Measurements from ENCODE around the gene NOTO. TPM values are rescaled to one million over a fixed set of nuclear protein-coding genes. Genes with fewer than 3 reads are reported as not detected.

Gene NOTO
- total RNA-seq, 1 donor from 2014 or later, result not detected

DNA sequence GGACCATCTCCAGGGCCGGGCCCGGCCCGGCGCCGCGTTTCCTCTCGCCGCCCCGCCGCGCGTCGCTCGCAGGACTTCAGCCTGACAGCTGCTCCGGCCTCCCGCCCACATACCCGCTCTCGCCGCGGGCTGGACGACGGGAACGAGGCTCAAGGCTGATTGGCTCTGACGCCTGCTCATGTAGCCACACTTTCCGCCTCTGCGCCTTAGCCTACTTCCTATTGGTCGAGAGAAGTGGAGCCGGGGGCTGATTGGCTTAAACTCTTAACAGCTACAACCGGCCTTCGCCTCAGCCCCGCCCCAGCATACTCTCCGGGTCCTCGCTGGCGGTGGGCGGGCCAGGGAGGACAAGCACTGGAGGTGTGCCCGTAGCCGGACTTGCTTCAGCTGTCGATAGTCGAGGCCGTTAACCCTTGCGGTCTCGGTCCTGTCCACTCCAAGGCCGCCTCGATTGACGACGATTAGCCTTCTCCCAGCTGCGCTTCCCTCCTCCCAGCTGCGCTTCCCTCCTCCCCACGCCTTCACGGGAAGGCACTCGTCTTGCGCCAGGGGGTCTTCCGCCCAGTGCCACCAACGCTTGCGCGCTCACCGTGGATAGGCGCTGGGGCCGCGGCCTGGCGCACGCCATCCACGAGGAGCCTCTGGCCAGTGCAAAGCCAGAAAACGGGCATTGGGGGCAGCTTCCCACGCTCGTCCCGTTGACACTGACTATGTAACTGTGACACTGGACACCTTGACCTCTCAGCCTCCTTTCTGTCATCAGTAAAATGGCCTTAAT lies 31.0 kb downstream of the NOTO start, which contains the start of gene PRADC1:
Gene PRADC1, minus strand, starts transcription at position 86 of the 778 bp plus-strand sequence. Its CDS starts 79 bp downstream, at position 7.
- intact Hi-C loops (cut with micrococcal nuclease), result loop anchor here (1.0 to 10.0 kb wide), 5 partner anchors 19 to 409 kb away; partner anchors contain the start of genes EXOC6B, FBXO41, SFXN5 and SMYD5

DNA sequence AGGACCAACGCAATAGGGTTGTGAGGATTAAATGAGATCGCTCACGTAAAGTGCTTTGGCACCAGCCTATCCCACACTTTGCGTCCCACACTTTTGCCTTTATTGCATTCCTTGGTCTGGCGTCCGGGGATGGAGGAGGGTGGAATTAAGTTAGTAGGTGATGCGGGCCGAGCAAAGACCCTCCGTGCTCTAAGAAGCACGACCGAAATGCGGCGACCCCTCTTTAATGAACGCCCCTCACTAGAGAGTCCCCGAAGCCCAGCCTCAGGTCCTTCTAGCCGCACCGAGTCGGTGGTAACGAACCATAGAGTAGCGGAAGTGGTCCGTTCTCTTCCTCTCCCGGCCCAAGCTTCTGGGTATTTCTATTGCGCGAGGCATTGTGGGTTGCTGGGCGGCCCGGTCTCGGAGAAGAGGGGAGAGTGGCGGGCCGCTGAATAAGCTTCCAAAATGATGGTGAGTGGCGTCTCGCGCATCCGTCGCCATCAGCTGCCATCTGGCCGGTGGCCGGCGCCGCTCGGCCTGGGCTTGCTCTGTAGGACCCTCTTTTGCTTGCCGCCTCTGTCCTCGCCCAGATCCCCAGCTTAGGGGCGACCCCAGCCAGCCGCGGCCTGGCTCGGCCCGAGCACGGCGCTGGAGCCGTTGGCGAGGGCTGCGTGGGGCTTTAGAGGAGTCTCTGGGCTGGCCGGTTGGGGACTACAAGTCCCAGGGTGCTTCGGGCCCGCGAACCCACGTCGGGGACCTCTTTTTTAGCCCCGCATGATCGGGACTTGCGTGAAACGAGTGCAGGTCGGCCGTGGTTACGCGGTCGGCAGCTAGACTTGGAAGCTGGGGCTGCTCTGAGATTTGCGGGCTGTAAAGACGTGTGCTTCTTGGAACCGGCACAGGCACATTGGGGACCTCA lies 31.8 kb downstream of the NOTO start, which contains the start of gene CCT7:
Gene CCT7, plus strand, starts transcription at position 377 of the 901 bp plus-strand sequence. Its CDS starts 71 bp downstream, at position 448.
- intact Hi-C loops (cut with micrococcal nuclease), result loop anchor here (1.0 to 10.0 kb wide), 10 partner anchors 20 to 1221 kb away; partner anchors contain the start of genes EGR4, EXOC6B, FBXO41 and INO80B

DNA sequence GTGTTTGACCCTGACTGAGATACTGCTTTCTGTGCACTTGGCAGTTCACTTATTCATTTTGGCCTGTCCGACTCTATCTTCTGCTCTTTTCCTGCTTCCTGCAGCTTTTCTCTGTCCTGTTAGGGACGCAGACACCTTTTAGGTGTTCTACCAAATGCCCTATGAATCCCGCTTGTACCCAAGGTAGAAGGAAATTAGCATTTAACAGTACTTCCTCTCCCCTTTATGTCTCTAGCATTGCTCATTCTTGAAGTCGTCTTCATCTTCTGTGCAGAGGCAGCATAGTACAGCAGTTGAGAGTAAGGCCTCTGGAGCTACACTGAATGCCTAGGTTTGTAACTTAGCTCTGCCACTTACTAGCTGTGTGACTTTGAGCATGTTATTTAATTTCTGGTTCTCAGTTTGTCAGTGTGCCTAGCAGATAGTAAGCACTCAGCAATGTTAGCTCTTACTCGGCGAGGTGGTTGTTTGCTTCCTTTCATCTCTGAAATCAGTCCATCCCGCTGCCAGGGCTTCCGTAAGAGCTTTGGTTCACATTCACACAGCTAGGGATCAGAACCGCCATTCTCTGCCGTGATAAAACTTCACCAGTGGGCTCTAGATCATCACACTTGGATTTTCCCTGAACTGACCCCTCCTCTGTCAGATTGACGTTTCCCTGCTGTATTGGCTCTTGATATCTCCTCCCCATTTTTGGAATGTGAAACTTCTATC lies 33.1 kb downstream of the NOTO start:
- intact Hi-C loops (cut with micrococcal nuclease), result loop anchor here (2.0 to 10.0 kb wide), 3 partner anchors 411 to 1219 kb away; partner anchors contain the start of genes EXOC6B, INO80B and TPRKB

DNA sequence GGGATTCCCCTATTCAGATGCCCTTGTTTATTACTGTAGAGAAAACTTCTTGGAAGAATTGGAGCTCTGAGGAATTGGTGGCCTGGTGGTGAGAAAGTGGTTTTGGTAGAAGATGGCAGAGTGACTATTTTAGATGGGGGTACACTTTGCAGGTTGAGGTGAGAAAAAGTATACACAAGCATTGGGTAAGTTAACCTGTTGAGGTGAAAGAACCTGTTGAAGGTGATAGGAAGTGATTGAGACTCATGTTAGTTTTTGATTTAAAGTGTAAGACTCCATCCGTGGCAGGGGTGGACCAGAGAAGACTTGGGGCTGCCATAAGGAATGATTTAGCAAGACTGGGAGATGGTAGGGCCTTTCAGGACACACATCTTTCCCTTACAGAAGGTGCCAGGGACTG lies 34.8 kb downstream of the NOTO start:
- intact Hi-C loops (cut with micrococcal nuclease), result loop anchor here (10.0 kb wide), 1 partner anchor 412 kb away; the partner anchor contains the start of gene EXOC6B

DNA sequence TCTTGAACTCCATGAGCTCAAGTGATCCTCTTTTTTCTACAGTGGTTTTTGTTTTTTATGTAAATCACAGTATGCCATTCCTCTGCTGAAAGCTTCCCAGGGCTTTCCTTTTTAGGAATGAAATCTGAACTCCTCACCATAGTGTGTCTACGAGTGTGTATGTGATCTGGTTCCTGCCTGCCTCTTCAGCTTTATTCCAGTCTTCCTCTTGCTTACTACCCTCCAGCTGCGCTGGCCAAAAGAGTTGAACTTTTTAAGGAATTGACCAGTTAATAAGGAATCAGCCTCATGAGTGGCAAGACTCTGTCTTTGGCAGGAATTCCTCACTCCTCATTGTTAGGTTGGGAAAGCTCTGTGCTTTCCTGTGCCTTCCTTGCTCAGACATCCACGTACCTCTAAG lies 35.8 kb downstream of the NOTO start:
- intact Hi-C loops (cut with micrococcal nuclease), result loop anchor here (10.0 kb wide), 1 partner anchor 413 kb away; the partner anchor contains the start of gene EXOC6B

DNA sequence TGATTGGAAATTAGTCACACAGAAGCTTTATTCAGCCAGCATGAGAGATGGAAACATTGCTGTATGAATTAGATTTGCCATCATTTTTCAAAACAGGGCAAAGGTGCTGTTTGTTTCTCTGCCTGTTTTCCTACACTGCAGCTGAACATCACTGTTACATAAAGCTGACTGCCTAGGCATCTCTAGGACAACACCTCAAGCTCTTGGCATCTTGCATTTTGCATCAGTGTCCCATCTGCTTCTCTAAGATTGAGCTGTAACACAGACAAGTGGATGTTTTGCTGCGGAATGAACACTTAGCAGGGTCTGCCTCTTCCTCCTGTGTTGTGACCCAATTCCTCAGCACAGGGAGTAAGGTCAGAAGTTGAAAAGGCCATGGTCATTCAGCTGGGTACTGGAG lies 36.6 kb downstream of the NOTO start:
- intact Hi-C loops (cut with micrococcal nuclease), result loop anchor here (10.0 kb wide), 1 partner anchor 414 kb away; the partner anchor contains the start of gene EXOC6B

DNA sequence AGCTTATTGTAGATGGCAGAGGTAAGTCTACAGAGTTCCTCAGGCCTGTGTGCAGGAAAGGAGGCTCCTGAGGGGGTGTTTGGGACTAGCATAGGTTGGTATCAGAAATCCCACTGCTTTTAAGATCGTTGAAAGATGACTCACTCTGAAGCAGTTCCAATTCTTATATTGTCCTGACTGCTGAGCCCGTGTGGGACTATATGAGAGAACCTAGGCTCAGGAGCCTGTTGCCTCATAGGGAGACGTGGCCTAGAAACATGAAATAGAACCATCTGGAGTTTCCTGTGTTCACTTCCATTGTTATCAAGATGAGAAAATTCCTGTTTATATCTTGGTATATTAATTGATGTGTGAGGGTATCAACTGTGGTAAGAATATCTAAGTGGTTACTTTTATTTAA lies 37.4 kb downstream of the NOTO start:
- intact Hi-C loops (cut with micrococcal nuclease), result loop anchor here (10.0 kb wide), 1 partner anchor 415 kb away; the partner anchor contains the start of gene EXOC6B

DNA sequence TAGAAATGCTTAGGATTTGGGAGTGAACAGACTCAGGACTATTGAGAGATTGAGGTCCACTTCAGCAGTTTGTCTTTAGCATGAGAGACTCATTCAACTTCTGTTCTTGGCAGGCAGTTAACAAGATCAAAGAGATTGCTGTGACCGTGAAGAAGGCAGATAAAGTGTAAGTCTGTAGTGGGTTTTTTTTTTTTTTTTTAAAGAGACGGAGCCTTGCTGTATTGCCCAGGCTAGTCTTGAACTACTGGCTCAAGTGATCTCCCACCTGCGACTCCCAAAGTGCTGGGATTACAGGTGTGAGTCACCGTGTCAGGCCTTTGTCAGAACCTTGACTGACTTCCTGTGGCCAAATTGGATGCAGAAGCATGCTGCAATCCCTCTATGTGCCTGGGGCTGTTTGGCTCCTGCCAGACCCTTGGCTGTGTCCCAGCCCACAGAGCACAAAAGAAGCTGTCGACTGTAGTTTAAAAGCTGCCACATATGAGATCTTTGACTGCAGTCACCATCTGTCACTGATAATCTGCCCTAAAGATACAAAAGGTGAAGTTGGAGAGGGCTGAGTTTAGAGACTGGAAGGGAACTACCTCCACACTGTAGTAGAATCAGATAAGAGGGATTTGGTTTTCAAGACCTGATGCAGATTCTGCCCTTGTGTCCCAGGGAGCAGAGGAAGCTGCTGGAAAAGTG lies 41.7 kb downstream of the NOTO start:
- intact Hi-C loops (cut with micrococcal nuclease), result no loop called here

DNA sequence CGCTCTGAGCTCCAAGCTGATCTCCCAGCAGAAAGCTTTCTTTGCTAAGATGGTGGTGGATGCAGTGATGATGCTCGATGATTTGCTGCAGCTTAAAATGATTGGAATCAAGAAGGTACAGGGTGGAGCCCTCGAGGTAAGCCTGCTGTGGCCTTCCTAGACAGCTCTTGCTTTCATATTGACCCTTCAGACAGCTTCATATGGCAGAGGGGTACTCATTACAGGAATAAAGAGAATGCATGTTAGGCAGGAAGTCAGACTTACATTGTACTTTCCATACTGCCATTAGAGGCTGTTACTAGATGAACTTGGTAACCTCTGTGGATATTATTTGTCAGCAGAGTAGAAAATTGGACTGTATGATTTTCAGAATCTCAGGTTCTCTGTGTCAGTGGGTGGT lies 42.2 kb downstream of the NOTO start:
- intact Hi-C loops (cut with micrococcal nuclease), result no loop called here

DNA sequence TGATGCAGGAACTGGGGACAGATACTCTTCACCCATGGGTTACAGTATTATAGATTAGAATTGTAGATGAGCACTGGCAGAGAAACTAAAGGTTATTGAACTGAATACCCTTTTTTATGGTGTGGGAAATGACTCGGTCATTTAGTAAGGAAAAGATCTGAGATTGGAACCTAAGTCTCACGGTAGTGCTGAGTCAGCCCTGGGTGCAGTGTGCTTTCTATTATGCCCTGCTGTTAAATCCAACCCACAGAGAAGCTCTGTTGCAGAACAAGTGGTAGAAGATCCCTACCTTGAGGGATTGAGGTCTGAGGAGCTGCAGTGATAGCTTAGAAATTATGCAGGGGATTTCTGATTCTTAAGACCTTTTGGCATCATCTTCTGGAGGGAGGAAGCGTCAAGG lies 44.5 kb downstream of the NOTO start:
- intact Hi-C loops (cut with micrococcal nuclease), result no loop called here

DNA sequence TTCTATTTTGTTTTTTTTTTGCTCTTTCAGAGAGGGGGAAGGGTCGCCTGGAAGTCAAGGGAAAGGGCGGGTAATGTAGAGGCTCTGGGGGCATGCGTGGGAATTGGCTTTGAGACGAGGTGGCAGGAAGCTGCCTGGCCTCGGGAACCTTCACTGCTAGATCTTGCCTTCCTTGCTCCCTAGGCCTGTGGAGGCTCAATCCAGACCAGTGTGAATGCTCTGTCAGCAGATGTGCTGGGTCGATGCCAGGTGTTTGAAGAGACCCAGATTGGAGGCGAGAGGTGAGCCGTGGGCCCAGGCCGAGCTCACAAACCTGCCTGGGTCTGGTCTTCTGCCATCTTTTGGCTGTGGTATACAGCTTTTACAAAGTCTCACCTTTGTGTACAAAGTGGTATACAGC lies 47.3 kb downstream of the NOTO start:
- intact Hi-C loops (cut with micrococcal nuclease), result no loop called here

DNA sequence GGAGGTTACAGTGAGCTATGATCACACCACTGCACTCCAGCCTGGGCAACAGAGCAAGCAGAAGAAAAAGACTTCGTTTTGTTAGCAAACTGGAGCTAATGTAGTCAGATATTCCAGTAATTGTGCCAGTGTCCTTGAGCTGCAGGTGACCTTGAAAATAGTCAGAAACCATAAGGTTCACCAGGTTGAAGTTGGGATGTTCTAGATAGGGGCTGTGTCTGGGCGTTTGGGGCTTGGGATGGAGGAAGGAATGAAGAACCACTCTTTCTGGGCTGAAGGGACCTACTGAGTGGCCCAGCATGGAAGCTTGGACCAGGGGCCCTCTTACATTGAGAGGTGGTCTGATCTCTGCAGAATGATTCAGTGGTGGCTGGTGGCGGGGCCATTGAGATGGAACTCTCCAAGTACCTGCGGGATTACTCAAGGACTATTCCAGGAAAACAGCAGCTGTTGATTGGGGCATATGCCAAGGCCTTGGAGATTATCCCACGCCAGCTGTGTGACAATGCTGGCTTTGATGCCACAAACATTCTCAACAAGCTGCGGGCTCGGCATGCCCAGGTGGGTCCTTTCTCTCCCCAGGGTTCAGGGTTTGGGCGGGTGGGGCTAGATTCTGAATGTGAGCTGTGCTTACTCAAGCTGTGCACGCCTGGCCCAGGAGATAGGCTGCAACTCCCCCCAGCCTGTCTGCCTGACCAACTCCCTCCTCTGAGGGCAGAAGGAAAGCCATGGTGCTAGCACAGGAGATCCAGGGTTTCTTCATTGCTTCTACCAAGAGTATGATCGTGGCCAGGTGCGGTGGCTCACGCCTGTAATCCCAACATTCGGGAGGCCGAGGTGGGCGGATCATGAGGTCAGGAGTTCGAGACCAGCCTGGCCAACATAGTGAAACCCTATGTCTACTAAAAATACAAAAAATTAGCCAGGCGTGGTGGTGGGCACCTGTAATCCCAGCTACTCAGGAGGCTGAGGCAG lies 48.8 kb downstream of the NOTO start:
- intact Hi-C loops (cut with micrococcal nuclease), result no loop called here

DNA sequence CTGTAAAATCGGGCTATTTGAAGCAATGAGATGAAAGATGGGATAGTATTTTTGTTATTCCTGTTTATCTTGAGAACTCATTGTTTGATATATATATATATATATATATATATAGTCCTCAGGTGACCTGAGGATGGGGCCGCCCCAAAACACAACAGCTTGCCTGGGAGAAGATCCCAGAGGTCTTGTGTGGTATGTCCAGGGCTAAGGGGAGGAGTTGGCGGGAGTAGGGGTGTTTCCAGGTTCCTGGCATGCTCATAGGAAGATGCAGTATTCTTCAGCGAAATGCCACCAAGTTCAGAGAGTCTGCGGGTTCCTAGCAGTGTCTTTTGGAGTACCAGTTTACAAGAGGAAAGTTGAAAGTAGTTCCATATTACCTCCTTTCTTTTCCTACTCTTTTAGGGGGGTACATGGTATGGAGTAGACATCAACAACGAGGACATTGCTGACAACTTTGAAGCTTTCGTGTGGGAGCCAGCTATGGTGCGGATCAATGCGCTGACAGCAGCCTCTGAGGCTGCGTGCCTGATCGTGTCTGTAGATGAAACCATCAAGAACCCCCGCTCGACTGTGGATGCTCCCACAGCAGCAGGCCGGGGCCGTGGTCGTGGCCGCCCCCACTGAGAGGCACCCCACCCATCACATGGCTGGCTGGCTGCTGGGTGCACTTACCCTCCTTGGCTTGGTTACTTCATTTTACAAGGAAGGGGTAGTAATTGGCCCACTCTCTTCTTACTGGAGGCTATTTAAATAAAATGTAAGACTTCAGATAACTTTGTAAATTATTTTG lies 50.1 kb downstream of the NOTO start:
- intact Hi-C loops (cut with micrococcal nuclease), result no loop called here

DNA sequence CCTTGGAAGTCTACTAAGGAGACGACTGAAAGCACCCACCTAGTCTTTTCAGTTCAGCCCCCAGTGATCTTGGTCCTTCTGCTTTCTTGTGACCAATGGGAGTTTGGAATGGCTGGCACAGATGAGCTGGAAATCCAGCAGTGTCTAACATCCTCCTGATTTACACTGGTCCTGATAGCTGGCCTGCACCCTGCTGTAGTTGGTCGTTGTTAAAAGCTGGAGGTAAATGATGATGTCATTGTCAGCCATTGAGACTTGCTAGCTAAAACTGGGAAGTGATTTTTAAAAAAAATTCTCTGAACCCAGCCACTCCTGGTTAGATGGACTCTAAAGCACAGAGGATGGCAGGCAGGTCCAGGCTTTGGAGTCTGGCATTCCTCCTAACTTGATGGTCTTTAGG lies 51.0 kb downstream of the NOTO start:
- intact Hi-C loops (cut with micrococcal nuclease), result no loop called here

DNA sequence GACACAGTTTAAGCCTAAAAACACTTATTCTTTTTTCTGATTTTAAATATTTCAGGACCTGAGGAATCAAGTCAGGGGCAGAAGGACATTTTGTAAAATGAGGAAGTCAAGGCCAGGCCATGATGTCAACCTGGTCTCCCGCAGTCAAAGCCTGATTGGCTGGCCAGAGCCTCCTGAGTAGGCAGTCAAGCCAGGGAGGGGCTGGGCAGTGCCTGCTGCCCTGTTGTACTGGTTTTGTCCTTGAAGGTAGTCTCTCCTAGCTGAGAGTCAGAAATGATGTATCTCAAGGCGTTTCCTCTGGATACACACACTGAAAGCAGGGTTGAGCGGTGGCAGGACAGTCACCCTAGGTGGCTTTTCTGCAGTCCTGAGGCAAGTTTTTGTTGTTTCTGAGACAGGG lies 51.5 kb downstream of the NOTO start:
- intact Hi-C loops (cut with micrococcal nuclease), result no loop called here

DNA sequence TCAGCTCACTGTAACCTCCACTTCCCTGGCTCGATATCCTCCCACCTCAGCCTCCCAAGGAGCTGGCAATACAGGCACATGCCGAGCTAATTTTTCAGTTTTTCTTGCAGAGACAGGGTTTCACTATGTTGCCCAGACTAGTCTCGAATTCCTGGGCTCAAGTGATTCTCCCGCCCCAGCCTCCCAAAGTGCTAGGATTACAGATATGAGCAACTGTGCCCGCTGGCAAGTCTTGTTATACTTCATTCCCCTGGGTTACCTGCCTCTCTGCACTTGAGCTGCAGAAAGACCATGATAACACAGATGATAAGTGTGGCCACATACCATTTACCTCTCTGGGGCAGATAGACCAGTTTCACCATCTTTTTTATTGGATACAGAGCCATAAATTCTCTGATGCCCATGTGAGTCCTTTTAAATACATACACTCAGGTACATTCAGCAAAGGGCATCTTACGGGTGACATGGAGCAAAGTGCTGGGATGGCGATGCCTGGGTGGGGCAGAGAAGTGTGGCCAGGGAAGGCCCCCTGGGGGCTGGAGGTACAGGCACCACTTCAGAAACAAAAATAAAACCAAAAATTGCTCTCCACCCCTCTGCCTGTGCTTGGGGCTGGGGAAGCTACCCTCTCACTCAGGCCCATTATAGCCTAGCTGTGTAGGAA lies 52.1 kb downstream of the NOTO start:
- intact Hi-C loops (cut with micrococcal nuclease), result no loop called here

DNA sequence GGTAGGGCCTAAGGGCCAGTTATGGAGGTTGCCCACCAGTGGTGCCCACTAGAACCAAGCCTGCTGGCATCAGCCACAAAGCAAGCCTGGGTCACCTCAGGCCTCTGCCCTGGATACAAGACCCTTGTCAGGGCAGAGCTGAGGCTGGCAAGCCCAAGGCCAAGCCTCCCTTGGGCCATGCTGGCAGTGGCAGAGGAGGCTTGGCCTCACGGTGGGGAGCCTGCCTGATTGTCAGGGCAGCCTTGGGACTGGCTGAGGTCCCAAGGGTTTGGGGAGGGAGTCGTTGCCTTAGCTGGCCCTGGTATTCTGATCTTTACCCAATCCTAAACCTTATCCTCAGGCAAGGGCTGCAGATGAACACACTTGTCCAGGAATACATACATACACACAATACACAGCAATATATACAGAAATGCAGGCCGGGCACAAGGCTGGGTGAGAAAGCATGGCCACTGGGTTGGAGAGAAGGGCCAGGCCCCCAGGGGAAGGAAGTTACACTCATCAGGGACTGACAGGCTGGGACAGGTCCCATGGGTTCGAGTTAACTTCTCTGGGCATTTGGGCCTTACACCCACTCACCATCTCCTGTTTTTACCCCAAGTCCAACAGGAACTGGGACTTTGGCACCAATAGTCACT lies 52.8 kb downstream of the NOTO start:
- intact Hi-C loops (cut with micrococcal nuclease), result no loop called here

All from T-helper 2 cell treated with Interferon-gamma antibody and Interleukin-4, amounts not matched to agents 100 ng/mL and 5 ng/mL, for 36 hours (primary cell).